ENCODE measurements around the gene EPX. TPM values are rescaled to one million over a fixed set of nuclear protein-coding genes. Genes with fewer than 3 reads are reported as not detected.

The EPX gene
- total RNA-seq, 2 donors from 2014 or later = not detected

- peaks cover 31% of the 10 kb centered on the region for H3K27me3 Mint-ChIP-seq (ENCODE audit: insufficient read depth)
- no peaks in the 10 kb centered on the region for H3K36me3 ChIP-seq (ENCODE audit: control insufficient read depth, insufficient read depth, low read length)
- peaks cover 10% of the 10 kb centered on the region for H3K27me3 ChIP-seq (ENCODE audit: control insufficient read depth, insufficient read depth, low read length, poor library complexity, severe bottlenecking)
- H3K9me3 Mint-ChIP-seq = no peaks in the 10 kb centered on the region
- no peak overlapping the region for H3K27ac Mint-ChIP-seq
- H3K36me3 Mint-ChIP-seq (ENCODE audit: low read depth) = no peaks in the 10 kb centered on the region
- no peak overlapping the region for H3K4me3 ChIP-seq (ENCODE audit: low read length)
- H3K4me1 Mint-ChIP-seq = peaks cover 7% of the 10 kb centered on the region
- no peaks in the 10 kb centered on the region for H3K4me1 ChIP-seq (ENCODE audit: control insufficient read depth, insufficient read depth, low read length)
- H3K9ac ChIP-seq (ENCODE audit: extremely low read depth, low read length, poor library complexity, severe bottlenecking) = no peak overlapping the region
- no peak for DNase-seq
- 82 to 100% methylated on average over 1 to 5 of the region's 5 CpGs for WGBS, 2 experiments (ENCODE audit: insufficient coverage in 1 of 2, insufficient read length in 1 of 2)
- H3K9me3 ChIP-seq (ENCODE audit: control insufficient read depth, low read length) = no peaks in the 10 kb centered on the region
- H3K27ac ChIP-seq (ENCODE audit: low read depth, low read length) = no peak overlapping the region
- TF ChIP-seq, protein P1, sequence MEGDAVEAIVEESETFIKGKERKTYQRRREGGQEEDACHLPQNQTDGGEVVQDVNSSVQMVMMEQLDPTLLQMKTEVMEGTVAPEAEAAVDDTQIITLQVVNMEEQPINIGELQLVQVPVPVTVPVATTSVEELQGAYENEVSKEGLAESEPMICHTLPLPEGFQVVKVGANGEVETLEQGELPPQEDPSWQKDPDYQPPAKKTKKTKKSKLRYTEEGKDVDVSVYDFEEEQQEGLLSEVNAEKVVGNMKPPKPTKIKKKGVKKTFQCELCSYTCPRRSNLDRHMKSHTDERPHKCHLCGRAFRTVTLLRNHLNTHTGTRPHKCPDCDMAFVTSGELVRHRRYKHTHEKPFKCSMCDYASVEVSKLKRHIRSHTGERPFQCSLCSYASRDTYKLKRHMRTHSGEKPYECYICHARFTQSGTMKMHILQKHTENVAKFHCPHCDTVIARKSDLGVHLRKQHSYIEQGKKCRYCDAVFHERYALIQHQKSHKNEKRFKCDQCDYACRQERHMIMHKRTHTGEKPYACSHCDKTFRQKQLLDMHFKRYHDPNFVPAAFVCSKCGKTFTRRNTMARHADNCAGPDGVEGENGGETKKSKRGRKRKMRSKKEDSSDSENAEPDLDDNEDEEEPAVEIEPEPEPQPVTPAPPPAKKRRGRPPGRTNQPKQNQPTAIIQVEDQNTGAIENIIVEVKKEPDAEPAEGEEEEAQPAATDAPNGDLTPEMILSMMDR (conservative IDR thresholded peaks at IDR 0.05) = no peak
- H3K4me3 Mint-ChIP-seq = no peak overlapping the region
Observed at GRCh38 chr17:58195518-58196123, 3.1 kb downstream of the EPX start.

- H3K4me1 ChIP-seq (ENCODE audit: control insufficient read depth, insufficient read depth, low read length) = no peaks in the 10 kb centered on the region
- no peak overlapping the region for H3K9ac ChIP-seq (ENCODE audit: extremely low read depth, low read length, poor library complexity, severe bottlenecking)
- Mint-ChIP-seq H3K4me3 (no peak overlapping the region), H3K27me3 (ENCODE audit: insufficient read depth) (peaks cover 36% of the 10 kb centered on the region), H3K36me3 (ENCODE audit: low read depth) (no peaks in the 10 kb centered on the region), H3K4me1 (no peaks in the 10 kb centered on the region), H3K27ac (no peak overlapping the region), H3K9me3 (no peaks in the 10 kb centered on the region)
- DNase-seq = no peak
- TF ChIP-seq, protein P1 (conservative IDR thresholded peaks at IDR 0.05) = no peak
- H3K4me3 ChIP-seq (ENCODE audit: low read length) = no peak overlapping the region
- H3K27ac ChIP-seq (ENCODE audit: low read depth, low read length) = no peak overlapping the region
- WGBS, 2 experiments (ENCODE audit: insufficient coverage in 1 of 2, insufficient read length in 1 of 2) = 90 to 93% methylated on average over 3 to 7 of the region's 7 CpGs
- peaks cover 10% of the 10 kb centered on the region for H3K27me3 ChIP-seq (ENCODE audit: control insufficient read depth, insufficient read depth, low read length, poor library complexity, severe bottlenecking)
- H3K9me3 ChIP-seq (ENCODE audit: control insufficient read depth, low read length) = no peaks in the 10 kb centered on the region
- no peaks in the 10 kb centered on the region for H3K36me3 ChIP-seq (ENCODE audit: control insufficient read depth, insufficient read depth, low read length)
Observed at GRCh38 chr17:58196610-58197009, 4.1 kb downstream of the EPX start.

DNA sequence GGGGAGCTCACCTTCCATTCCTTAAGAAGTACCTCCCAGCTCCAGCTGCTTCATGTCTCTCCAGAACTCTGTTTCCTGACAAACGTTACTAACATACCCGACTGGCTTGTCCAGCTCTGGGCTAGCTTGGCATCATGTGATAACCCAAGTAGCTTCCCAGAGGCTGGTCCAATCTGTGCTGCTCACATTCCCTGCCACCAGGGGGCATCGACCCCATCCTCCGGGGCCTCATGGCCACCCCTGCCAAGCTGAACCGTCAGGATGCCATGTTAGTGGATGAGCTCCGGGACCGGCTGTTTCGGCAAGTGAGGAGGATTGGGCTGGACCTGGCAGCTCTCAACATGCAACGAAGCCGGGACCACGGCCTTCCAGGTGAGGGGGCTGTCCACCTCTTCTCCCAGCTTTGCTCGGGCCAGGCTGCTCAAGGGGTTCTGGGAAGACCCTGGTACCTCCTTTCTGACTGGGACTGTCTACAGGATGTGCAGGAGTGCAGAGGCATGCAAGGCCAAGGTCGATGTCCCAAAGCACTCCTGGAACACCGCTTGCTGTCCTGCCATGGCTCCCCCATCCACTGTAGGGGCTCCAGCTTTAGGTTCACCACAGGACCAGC is 7.6 kb downstream of the EPX start:
- H3K4me1 Mint-ChIP-seq = no peaks in the 10 kb centered on the region
- peaks cover 30% of the 10 kb centered on the region for H3K27me3 Mint-ChIP-seq (ENCODE audit: insufficient read depth)
- WGBS, 2 experiments (ENCODE audit: insufficient coverage in 1 of 2, insufficient read length in 1 of 2) = 66 to 68% methylated on average over 8 to 14 of the region's 14 CpGs

More for the DNA sequence above, 7.6 kb downstream of the EPX start:
- no peaks in the 10 kb centered on the region for H3K36me3 ChIP-seq (ENCODE audit: control insufficient read depth, insufficient read depth, low read length)
- H3K4me1 ChIP-seq (ENCODE audit: control insufficient read depth, insufficient read depth, low read length) = no peaks in the 10 kb centered on the region
- Mint-ChIP-seq H3K9me3 (no peaks in the 10 kb centered on the region), H3K27ac (no peak overlapping the region), H3K4me3 (no peak overlapping the region), H3K36me3 (ENCODE audit: low read depth) (no peaks in the 10 kb centered on the region)
- no peak overlapping the region for H3K4me3 ChIP-seq (ENCODE audit: low read length)
- TF ChIP-seq, protein P1 (conservative IDR thresholded peaks at IDR 0.05) = peak; percentile 82
- DNase-seq = peak; percentile 96
- no peak overlapping the region for H3K9ac ChIP-seq (ENCODE audit: extremely low read depth, low read length, poor library complexity, severe bottlenecking)
- no peaks in the 10 kb centered on the region for H3K9me3 ChIP-seq (ENCODE audit: control insufficient read depth, low read length)
- no peak overlapping the region for H3K27ac ChIP-seq (ENCODE audit: low read depth, low read length)
- H3K27me3 ChIP-seq (ENCODE audit: control insufficient read depth, insufficient read depth, low read length, poor library complexity, severe bottlenecking) = peaks cover 10% of the 10 kb centered on the region

All from endodermal cell (in vitro differentiated cells).